HG02870 (cell line): ENCODE data around the gene ADAMTS2.

Source experiments
- ATAC-seq: cut with Tn5 transposase; IDR thresholded peaks from one replicate; pipeline ENCODE4 v1.9.1; 2021; ENCODE audit warnings: mild to moderate bottlenecking, moderate library complexity; ENCODE audit not compliant: unreplicated experiment

Gene ADAMTS2

DNA sequence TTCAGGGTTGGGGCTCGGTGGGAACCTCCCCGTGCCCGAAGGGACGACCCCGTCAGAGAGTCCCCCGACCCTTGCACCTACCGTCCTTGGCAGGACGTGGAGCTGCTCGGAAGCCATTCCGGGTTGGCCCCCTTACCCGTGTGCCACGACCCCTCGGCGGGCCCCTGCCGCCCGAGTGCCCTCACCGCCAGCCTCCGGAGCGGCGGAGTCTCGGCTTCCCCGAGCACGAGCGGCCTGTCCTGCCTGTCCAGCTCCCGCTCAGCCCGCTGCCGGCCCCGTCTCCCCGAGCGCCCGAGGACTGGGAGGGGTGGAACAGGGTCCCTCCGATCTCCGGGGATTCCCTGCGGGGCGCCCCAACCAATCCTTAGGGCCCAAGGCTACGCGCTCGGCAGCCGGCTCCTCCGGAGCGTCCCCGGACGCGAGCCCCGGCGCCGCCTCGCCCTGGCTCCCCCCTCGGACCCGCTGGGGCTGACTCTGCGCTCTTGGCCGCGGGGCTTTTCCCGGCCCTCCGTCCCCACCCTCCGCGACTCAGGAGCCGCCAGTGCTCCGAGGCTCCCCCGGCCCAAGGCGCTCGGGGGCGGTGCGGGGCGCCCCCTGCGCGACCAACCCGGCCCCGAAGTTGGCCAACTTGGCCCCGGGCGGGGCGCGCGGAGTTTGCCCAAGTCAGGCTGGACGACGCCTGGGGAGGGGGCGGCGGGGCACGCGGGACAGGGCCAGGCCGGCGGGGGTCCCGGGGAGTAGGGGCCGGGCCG is 654 bp downstream of the ADAMTS2 start:
- ATAC-seq = no peak

DNA sequence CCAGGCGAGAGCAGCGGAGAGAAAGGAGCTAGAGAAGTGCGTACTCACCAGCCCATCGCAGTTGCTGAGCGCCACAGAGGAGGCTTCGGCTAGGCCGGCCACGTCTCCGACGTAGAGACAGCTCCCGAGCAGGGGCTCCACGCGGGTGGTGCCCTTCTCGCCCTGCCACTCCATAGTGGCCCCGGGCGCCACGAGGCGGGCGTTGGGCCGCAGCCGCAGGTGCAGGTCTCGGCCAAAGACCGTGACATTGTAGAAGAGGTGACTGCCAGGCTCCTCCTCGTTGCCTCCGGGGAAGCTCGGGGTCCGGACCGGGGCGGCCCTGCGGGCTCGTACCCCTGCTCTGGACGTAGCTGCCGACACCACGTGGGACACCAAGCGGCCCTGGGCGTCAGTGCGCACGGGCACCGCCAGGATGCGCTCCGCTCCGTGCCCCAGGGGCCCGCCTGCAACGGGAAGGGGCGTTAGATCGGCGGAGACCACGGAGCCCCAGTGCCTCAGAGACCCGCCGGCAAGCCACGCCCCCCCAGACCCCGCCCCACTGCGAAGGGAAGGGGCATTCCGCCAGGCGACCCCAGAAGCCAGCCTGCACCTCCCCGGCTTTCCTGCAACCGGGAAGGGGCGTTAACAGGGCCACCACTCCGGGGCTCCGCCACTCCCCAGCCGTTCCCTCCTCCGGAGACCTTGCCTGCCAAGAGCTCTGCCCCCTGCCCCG is 1.4 kb downstream of the ADAMTS2 start:
- no peak for ATAC-seq

DNA sequence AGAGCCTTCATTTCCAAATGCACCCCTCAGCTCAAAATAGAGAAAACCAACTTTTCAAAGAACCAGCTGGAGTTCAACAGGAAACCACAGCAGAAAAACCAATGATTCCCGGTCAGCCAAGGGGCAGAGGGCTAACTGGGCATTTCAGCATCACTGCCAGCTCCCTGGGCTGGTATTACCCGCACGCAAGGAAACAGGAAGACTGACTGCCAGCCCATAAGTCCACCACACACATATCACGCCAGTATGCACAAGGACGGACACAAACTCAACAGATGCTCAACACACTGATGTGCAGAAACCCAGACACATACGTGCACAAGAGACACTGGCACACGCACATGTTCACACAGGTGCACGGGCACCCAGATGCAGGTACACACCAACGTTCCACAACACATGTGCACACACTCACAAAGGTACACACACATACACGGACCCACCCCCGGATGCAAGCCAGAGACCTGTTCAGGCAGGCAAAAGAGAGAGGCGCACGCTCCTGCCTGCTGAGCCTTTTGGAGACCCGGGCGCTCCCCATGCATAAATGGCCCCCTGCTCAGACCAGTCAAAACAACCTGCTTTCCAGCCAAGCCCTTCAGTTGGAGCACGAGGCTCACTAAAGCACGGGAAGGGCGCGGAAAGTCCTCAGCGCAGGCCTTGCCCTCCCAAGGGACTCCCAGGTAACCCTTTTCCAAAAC is 2.1 kb downstream of the ADAMTS2 start:
- ATAC-seq = no peak

- no peak for ATAC-seq
These were observed 2.7 kb downstream of the ADAMTS2 start for GRCh38 chr5:179342577-179342976.

GRCh38 chr5:179340465-179340864 is 4.8 kb downstream of the ADAMTS2 start:
- no peak for ATAC-seq

GRCh38 chr5:179339996-179340395 is 5.3 kb downstream of the ADAMTS2 start:
- no peak for ATAC-seq

DNA sequence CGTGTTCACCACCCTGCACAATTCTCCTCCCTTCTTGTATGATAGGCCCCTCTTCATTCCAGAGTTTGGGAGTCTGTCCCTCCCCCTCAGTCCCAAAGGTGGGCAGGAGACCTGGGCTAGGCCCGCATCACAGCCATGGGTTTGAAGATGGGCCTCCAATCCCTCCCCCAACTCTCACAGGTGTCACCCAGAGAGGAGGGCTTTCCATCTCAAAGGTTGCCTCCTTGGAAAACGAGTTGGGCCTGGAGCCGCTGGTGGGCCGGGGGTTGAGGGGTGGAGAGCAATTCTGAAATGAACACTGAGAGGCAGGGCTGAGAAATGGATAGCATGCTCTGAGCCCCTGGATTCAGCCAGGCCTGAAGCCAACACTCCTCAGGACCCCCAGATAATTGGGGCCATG is 6.2 kb downstream of the ADAMTS2 start:
- no peak for ATAC-seq

- ATAC-seq = no peak
These were observed 7.2 kb downstream of the ADAMTS2 start for GRCh38 chr5:179337796-179338676.

GRCh38 chr5:179336871-179337795 is 8.1 kb downstream of the ADAMTS2 start:
- ATAC-seq = no peak

GRCh38 chr5:179336126-179336870 is 9.0 kb downstream of the ADAMTS2 start:
- no peak for ATAC-seq

DNA sequence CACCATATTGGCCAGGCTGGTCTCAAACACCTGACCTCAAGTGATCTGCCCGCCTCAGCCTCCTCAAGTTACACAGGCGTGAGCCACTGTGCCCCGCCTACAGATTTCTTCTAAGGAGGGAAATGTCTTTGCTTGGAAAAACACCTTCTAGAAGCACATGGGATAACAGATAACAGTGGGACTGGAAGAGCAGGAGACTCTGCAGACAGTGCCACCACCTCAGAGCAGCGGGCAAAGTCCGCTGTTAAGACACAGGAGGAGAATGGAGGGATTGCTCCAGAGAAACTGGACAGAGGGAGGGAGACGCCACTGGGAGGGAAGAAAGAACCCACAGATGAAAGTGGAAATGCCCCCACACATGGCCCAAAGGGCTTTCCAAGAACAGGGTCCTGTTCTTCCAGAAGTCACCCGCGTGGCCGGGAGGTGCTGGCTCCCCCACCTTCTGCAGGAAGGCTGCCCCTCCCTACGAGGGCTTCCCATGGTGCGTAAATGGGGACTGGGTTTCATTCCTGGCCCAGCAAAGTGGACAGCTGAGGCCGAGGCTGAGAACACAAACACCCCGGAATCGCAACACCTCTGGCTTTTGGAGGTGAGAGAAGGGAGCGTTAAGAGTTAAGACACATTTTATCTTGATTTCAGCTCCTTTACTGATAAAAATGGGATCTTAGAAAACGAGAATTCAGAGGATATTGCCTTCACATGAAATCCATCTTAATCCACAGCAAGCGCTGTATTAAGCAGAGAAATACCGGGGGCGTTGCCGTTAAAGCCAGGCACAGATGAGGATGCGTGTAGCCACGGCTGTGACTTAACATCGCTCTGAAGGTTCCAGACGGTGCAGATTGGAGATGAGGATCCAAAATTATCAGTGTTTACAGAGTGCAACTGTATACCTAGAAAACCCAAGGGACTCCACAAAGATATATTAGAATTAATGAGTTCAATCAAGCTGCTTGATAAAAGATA is 11.2 kb downstream of the ADAMTS2 start:
- no peak for ATAC-seq

GRCh38 chr5:179332741-179333290 is 12.4 kb downstream of the ADAMTS2 start:
- ATAC-seq = no peak

GRCh38 chr5:179331591-179332375 is 13.5 kb downstream of the ADAMTS2 start:
- no peak for ATAC-seq

DNA sequence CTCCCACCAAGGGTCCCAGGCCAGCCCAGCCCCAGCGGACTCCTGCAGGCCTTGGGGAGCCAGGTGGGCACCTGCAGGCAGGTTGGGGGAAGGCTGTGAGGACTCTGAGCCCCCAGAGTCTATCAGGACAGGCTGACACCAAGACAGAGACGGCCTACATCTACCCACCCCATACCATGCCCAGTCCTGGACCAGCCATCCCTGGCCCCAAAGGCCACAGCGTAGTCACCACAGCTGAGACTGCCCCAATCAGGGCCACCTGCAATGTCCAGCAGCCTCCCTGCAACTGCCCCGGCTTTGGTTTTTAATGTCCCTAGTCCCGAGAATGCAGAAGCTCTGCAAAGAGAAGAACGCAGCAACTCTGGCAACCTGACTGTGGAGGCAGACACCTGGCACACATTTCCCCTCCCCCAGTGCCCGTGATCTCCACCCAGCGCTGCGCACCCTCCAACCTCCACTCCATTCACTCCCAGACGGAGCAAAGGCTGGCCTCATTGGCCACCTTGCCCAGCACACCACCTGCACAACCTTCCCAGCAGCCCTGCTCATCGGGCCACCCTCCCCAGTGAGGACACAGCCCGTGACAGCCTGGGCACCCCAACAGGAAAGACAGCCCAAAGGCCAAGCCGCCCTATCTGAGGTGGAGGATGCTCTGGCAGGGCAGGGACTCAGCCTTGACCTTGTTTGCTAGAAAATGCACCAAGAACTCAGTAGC is 14.9 kb downstream of the ADAMTS2 start:
- ATAC-seq = no peak

DNA sequence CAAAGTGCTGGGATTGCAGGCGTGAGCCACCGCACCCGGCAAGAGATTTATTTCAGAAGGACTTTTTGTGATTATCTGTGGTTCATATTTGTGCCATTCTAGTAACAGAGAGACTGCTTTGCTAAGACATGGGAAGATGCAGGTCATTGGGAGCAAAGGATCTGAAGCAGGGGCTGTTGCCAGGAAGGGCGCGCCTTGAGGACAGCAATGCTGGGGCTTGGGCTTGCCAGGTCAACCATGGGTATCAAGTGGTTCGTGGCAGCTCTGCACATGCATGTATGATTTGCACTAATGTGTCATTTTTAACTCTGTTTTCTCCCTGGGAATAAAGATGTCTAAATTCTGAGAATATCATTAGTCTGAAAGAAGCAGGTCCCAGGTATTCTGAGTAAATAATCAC is 17.0 kb downstream of the ADAMTS2 start:
- ATAC-seq = no peak

DNA sequence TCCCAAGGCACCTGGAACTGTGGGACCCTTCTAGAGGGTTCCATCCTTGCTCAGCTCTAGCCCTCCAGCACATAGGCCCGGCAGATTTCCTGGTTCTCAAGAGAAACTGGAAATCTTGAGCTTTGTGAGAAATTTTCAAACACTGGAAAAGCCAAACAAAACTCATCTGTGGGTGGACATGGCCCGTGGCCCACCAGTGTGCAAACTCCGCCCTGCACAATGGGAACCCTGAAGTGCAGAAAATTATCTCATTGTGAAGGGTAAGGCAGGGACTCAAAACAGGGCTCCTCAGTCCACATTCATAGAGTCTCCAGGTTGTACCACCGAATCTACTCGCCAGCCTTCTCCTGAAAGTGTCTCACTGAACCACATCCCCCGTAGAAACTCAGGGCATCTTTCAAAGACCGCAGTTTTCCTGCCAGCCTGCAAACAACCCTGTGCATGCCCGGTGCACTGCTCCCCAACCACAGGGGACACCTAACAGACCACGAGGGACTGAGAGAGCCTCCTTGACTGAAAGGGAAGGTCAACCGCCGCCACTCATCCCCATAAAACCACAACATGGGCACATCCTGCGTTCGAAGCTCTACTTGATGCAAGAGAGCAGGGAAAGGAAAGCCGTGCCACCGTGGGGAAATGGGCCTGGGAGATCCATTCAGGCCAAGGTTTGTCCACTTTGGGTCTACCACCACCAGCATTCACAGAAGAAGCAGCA is 18.1 kb downstream of the ADAMTS2 start:
- no peak for ATAC-seq
